ENCODE measurements around the gene PGM2L1.

- TF ChIP-seq POLR2A (IDR thresholded peaks at IDR 0.05) (no peak), CTCF (IDR thresholded peaks at IDR 0.05) (no peak)
These were observed 20.3 kb upstream of the PGM2L1 start for GRCh38 chr11:74418509-74418895.

Measured in ovary (tissue), 3 donors.